HL-60/S4 (cell line): ENCODE results near the gene KDM2B.
"Not testable (repeated sequence)": the region's sequence is repeated elsewhere in the genome, so short reads cannot be mapped to it uniquely, and the experiment has no call there.

Experiments used
- in situ Hi-C: fragments of 300-500 bp; cut with MboI; formaldehyde crosslinking; loops from 2 replicates; pipeline ENCODE4 v1.14.3; 2022; ENCODE audit warnings: low sequenced_read_pairs

Gene KDM2B

DNA sequence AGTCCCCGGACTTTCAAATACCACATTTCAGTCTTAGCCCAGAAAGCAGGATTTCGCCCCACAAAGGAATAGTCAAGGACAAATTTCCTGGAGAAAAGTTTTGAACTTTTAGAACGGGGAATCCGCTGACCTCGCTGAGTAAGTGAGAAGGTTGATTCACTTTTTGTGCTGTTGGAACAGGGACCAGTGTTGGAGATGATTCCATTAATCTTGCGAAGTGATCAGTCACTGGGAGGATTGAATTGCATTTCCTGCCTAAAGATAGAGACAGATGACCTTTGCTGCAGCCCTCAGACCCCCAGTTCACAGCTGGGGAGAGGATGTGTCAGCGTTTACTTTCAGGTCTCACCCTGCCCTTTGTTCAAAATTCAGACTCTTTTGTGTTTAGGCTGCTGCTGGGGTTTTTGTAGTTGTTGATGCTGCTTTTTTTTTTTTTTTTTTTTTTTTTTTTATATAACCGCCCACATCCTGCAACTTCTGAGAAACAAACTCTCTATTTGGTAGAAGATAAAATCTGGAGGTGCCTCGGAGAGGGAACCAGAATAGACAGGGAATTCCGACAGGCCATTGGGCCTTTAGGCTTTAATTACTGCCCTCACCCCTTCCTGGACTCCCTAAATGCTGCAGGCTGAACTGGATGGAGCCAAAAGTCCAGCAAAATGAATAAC, 9.8 kb upstream of the KDM2B start:
- in situ Hi-C loops = no loop called here

DNA sequence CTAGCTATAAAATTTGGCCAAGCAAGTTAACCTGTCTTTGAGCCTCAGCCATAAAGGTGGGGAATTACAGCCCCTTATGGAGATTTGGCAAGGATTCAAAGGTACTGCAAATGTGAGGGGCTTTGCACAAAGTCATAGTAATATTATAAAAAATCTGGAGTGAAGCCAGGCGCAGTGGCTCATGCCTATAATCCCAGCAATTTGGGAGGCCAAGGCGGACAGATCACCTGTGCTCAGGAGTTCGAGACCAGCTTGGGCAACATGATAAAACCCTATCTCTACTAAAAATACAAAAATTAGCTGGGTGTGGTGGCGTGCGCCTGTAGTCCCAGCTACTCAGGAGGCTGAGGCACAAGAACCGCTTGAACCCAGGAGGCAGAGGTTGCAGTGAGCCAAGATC, 4.1 kb upstream of the KDM2B start:
- in situ Hi-C loops = not testable (repeated sequence)

DNA sequence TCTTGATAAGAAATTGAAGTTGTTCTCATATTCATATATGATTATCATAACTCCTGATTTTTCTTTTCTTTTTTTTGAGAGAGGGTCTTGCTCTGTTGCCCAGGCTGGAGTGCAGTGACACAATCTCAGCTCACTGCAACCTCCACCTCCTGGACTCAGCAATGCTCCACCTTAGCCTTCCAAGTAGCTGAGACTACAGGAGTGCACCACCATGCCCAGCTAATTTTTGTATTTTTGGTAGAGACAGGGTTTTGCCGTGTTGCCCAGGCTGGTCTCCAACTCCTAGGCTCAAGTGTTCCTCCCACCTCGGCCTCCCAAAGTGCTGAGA, 2.5 kb upstream of the KDM2B start:
- in situ Hi-C loops = not testable (repeated sequence)

DNA sequence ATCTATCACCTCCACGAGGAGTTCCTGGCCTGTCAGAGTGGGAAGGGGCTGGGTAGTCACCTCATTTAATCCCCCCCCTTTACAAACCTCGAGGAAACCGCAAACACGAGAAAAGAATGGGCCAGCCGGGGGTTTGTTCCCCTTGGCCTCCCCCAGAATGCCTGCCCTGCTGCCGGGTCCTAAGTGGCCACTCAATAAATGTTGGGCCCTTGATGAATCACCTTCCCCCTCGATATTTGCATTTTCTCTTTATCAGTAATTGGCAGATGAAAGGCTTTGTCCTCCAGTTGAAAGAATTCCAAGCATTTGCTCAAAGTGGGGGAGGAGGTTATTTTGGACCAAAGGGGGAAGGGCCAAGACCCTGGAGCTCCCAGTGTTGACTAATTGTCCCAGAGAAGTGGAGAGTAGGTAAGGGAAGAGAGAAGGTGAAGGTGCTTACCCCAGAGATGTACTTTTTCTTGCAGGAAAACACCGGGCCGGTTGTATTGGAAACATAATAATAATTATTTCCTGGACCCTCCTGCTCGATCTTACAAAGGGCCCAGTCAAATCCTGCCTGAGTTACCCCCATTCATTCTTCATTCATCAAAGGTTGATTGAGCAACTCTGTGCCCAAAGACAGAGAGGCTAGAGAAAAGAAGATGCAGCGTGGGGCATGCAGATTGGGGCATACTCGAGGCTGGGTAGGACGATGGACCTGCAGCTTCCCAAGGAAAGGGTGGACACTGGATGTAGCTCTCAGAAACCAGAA, 1.9 kb upstream of the KDM2B start:
- in situ Hi-C loops = no loop called here

DNA sequence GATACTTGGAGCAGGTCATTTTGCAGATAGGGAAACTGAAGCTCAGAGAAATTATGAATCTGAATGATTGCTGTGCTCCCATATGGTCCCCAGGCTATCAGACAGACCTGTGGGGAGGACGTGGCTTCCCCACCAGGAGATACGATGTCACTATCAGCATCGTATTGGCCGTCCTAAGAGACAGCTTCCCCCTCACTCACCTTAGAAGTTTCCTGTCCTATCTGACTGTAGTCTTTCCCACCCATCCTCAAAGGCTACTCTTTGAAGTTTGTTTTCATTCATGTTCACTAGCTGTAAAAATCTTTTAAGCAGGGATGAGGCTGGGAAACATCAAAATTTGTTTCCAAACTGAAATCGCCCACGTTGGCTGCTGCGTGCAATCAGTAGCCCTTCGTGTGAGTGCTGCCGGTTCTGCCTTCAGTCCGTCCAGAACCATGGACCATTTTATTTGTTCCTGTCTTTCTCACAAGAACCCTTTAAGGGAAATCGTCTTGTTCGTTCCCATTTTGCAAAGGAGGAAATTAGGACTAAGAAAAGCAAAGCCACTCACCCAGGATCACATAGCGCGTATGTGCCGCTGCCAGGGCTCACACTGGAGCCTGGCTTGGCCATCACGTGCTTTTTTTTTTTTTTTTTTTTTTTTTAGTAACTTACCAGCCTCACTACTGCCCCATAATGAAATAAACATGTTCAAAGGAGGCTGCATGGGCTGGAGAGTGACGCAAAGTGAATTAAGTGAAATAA, 1.0 kb upstream of the KDM2B start:
- in situ Hi-C loops = no loop called here

DNA sequence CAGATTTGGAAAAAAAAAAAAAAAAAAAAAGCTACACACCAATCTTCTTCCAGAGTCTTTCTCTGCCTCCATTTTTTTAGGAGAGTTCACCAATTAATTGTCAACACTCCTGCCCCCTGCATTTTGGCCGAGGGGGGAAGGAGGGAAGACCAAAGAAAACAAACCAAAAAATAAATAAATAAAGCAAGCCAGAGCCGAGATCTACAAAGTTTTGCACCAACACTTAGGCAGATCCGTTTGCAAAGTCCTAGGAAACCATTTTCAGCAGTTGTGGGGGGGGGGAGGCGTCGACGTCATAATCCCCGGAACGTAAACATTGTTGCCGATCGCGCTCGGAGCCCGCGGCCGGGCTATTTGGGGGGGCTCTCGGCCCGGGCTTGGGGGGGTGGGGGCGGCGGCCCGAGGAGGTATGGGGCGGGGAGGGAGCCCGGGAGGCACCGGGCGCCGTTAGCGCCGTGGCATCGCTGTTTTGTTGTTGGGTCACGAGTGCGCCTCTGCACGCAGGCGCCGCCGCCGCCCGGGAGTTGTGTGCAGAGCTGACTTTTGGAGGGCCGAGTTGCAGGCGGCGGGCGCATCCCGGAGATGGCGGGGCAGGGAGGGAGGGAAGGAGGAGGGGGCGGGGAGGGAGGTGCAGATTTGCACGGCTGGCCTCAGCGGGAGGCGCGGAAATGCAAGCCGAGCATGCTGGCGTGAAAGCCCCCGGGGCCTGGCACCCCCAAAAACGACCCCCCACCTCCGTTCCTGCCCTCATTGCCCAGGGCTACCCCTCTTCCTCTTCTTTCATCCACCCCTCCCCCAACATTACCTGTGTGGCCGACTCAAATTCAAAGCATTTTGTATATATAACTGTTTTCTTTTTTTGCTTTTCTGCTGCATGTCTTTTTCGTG, 598 bp downstream of the KDM2B start:
- in situ Hi-C loops = no loop called here

DNA sequence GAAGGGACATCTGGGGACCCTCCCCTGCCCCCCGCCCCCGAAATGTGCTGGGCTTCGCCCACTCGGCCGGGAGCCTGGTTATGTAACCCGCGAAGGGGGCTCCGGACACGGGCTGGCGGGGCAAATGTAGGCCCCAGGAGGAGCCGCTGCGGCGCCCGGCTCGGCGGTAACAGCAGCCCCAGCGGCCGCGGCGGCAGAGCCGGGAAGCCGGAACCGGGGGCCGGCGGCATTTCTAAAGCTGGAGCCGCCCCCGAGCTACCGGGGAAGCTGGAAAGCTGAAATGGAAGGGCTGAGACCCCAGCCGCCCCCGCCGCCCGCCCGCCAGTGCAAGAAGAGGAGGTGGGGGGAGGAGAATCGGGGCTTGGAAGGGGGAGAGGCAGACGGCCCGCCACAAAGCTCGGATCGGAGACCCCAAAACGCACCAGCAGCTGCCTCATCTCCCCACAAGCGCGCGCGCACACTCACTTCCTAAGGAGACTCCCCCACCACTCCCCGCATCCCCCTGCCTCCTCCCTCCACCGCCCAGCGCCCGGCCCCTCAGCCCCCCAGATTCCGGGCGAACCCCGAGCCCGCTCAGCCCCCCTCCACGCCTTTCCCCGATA, 1.5 kb downstream of the KDM2B start:
- in situ Hi-C loops = no loop called here

DNA sequence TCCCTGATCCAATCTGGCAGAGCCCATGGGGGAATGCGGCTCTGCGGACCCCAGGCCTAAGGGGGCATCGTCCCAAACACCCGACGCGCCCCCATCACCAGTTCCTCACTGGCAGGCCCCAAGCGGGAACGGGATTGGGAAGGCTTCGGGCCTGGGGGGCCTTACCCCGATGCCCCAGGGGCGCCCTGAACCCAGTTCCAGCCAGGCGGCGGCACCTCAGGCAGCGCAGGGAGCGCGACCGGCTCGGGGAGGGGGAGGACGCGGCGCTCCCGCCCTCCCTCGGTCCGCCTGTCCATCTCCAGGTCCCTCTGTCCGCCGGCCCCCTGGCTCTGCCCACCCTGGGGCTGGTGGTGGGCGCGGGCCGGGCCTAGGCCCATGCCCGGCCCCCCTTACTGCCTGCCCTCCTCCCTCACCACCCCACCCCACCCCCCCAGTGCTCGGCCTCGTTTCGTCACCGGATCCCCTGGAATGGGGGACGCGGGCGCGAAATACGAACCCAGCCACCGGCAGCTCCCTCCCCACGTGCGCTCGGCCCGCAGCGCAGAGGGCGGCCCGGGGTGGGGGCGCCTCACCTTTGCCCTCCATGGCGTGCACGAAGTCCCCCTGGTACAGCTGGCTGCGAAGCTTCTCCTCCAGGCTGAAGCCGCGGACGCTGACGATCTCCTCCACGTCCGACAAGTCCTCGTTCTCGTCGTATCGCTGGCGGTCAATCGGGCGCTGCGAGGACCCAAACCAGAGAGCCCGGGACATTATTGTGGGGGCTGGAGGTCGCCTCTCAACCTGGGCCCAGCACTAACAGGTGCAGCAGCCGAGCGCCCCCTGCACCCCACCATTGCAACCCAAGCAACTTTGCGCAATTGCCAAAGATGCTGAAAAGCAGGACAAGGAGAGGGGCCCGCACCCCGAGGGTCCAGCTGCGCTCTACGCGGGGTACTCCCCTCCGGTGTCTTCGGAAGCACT, 2.3 kb downstream of the KDM2B start:
- in situ Hi-C loops = no loop called here

DNA sequence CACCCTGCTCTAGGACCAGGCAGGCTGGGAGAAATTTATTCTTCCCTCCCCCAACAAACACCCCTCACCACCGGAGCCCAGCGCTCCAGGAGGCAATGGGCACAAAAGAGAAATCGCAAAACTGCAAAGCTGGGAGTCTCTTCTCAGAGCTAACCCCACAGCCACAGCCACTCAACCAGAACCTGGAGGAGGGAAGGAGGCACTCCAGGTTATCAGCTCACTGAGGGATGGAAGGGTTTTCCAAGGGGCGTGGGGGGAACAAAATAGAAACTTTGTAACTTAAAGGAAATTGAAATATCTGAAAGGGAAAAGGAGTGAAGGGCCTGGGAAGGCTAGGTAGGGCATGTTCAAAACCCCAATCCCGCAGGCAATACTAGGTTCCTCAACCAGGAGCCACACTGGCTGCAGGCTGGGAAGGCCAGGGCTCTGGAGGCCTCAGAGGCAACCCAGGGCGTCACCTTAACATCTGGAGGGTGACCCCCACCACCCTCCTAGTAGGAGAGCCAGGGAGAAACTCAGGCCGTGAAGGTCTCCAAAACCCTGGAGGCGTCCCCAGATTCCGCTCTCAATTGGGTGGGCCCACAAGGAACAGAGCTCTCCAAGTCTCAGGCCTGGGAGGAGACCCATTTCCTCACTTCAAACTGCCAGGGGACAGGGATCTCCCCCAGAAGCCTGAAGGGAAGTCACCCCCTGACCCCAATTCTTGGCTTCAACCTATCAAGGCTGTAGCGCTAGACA, 3.2 kb downstream of the KDM2B start:
- in situ Hi-C loops = no loop called here

DNA sequence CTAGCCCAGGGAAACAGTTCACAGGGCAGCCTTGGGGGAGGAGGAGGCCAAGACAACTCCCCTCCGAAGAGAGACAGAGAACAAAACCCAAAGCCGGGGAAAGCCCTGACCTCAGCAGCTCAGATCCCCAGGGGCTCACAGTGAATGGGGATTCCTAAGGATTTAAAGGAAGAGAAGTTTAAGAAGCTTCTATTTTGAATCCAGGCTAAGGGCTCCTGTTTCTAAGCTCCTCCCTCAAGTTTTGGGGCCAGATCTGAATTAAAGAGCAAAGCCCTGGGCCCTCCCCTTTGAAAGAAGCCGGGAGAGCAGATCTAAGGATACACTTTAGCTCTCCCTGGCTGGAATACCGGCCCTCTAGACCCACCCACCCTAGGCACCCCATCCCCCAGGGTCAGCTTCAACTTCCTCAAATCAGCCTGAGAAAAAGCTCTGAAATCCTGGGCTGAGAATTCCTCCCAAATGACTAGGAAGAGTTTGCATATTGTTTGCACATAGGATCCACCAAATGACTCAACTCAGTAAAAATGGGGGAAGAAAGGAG, 3.9 kb downstream of the KDM2B start:
- in situ Hi-C loops = no loop called here

DNA sequence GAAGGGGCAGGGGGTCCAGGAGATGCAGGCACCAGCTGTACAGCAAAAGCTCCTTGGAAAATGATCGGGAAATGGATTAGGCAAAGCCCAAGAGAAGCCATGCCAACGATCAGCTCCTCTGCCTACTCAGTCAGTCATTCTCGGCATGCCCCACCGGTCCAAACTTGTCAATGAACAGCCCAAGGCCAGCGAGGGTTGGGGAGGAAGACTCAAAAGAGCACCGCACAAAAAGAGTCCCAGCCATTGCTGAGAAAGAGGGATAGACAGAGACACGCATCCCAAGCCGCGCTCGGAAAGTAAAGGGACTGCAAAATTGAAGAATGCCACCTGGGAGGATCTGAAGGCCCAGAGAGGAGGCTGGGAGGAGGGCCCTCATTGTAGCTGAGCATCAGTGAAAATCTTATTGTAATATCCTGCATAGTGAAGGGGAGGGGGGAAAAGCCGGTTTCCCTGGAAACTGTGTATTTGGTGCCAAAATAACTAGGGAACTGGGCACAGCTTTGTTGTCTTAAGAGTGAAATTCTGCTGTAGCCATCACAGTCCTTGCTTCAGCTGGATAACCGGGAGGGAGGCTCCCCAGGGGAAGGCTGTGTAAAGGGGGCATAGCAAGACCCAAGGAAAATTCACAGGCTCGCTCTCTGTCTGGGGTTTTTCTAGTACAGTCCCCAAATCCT, 4.7 kb downstream of the KDM2B start:
- in situ Hi-C loops = no loop called here

DNA sequence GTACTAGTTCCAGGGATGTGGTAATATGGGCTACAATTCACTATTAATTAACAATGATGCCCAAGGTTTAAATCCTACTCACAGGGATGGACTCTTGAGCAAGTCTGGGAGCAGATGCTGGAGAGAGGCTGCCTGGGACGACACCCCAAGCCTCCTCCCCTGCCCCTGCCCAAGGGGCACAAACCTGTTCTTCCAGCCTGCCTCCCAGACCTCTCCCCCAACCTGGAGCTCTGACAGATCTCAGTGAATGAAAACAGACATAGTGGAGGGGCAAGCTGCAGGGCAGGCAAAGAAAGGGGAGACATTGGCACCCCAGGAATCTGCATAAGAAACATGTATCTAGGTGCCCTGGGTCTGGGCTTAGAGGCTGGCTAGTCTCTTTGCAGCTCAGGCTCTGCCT, 5.8 kb downstream of the KDM2B start:
- in situ Hi-C loops = no loop called here

DNA sequence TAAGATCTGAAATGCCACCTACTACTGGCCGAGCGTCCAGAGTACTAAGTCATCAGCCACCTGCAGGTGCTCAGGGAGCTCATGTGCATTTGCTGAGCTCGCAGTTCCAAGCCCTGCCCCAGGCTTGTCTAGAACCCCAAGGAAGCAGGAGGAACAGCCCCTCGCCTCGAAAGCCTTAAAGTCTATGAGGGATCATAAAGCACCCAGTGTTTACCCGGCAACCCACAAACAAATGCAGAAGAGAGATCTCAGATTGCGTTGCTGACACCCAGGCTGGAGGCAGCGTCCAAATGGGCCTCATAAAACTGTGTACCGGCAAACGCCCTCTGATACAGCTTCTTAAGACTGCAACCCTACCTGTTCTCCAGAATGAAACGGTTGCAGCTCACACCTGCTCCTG, 6.8 kb downstream of the KDM2B start:
- in situ Hi-C loops = no loop called here

DNA sequence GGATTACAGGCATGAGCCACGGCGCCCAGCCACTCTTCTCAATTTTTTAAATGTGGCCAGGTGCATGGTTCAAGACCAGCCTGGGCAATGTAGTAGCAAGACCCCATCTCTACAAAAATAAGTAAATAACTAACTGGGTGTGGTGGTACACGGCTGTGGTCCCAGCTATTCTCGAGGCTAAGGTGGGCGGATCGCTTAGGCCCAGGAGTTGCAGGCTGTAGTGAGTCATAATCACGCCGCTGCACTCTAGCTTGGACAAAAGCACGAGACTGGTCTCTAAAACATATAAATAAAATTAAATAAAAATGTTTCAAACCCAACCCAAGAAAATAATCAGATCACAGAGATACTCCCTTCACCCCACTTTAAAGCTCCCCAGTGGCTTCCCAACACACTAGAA, 8.9 kb downstream of the KDM2B start:
- in situ Hi-C loops = no loop called here

DNA sequence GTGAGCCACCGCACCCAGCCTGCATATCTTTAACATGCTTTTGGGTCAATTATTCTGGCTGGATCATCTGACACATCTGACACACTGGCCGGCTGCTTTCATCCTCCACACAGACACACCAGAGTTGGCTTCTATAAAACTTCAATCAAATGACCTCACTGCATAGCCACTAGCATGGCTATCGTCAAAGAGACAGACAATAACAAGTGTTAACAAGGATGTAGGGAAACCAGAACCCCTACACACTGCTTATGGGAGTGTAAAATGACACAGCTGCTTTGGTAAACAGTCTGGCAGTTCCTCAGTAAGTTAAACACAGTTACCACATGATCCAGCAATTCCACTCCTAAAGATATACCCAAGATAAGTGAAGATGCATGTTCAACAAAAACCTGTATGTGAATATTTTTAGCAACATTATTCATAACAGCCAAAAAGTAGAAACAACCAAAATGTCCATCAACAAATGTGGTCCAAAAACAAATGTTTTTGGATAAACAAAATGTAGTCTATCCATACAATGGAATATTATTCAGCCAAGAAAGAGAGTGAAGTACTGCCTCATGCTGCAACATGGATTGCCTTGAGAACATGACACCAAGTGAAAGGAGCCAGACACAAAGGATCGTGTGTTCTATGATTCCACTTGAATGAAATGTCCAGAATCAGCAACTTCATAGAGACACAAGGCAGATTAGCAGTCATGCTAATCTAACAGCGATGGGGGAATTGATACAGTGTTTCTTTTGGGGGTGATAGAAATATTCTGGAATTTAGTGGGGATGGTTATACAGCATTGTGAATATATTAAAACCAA, 10.1 kb downstream of the KDM2B start:
- in situ Hi-C loops = no loop called here

DNA sequence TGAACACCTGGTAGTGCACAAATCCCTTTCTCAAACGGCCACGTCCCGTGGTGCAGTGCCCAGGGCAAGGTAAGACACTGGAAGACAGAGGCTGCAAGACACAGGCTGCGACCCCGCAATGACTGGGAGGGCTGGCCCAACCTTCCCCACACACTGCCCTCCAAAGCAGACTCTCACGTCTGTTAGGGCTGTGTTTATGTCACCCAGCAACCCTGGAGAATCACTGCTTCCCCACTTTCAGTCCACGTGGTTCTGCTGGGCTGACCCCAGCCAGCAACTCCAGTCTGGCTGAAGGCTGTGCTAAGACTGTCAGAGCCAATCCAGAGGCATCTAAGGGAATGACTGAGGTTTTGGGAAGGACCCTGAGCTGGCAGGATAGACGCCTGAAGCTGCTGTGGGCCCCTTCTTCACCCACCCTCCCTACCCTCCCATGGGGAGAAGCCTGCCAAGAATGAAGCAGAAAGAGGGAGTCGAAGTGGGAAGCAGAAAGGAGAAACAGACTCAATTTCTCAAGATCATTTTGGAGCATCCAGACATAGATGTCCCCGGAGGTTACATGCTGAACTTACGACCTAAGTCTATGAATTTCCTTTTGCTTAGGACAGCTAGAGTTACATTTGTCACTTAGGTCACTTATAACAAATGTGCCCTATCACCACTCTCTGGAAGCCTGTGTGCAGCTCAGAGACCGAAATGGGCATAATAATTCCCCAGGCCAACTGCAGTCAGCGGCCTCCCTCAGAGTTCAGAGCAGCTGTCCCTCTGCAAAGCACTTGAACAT, 11.7 kb downstream of the KDM2B start:
- in situ Hi-C loops = no loop called here

DNA sequence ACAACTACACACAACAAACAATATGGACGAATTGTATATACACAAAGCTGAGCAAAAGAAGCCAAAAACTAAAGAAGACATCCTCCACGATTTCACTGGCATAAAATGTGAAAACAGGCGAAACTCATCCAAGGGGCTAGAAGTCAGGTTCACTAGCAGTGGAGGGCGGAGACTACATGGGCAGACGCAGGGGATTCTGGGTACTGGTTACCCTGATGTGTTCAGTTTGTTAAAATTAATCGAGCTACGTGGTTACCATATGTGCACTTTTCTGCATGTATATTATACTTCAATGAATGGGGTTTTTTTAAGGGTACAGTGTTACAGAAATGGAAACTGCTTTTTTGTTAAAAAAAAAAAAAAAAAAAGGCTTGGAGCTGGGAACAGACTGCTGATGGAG, 12.3 kb downstream of the KDM2B start:
- in situ Hi-C loops = no loop called here
